ENCODE measurements around the gene ZFAND6.

DNA sequence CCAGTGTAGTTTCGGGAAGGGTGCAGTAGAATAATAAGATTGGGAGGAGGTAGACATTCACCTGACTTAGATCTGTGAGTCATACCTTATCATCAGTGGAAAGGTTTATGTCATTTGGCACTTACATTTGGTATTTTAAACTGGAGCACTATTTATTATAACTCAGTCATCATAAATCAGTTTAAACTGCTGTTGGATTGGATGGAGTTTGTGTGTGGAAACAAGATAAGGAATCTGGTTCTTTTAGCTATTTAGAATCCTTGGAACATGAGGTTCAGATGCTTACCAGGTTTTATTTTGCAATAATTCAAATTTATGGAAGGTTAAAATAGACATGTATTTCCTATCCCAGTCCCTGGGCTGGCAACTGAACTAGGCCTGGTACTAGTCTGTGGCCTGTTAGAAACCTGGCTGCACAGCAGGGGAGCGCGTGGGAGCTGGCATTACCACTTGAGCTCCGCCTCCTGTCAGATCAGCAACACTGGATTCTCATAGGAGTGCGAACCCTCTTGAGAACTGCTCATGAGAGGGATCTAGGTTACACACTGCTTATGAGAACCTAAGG, 34.5 kb downstream of the ZFAND6 start:
- no peak for TF ChIP-seq POLR2AphosphoS5 (IDR thresholded peaks at IDR 0.05; ENCODE audit: low read depth, low read length)
- no peak for TF ChIP-seq POLR2A (IDR thresholded peaks at IDR 0.05; ENCODE audit: low read depth, low read length)
- no peak for TF ChIP-seq TAF1 (IDR thresholded peaks at IDR 0.05; ENCODE audit: low read depth, low read length)
- no peak for TF ChIP-seq SPI1 (IDR thresholded peaks at IDR 0.05; ENCODE audit: low read depth, low read length)
- TF ChIP-seq POU2F2 (IDR thresholded peaks at IDR 0.05; ENCODE audit: low read depth, low read length): no peak
